Liver (tissue), 9 donors: Measurements from ENCODE around the gene BCKDK. TPM values are rescaled to one million over a fixed set of nuclear protein-coding genes. Genes with fewer than 3 reads are reported as not detected.
A peak's percentile ranks its signal among the peaks of the same experiment; 100 is the strongest.

Experiments
- DNase-seq: peaks from one replicate; pipeline ENCODE4 v3.0.0-alpha.2; 2017; ENCODE audit warnings: low spot score
- H3K27ac ChIP-seq, 2 donors: one replicate each; pipeline ENCODE4 v1.7.0; 2013; ENCODE audit warnings: inconsistent platforms in 2 of 2, low read length in 2 of 2, control low read depth in 1 of 2, low read depth in 1 of 2, mild to moderate bottlenecking in 1 of 2
- H3K27me3 ChIP-seq, 4 donors: one replicate each; pipeline versions ENCODE4 v1.6.1 to v1.7.0; 2013; ENCODE audit warnings: low read length in 3 of 4, inconsistent platforms in 1 of 4, mild to moderate bottlenecking in 1 of 4, moderate library complexity in 1 of 4; ENCODE audit not compliant: control insufficient read depth in 4 of 4, insufficient read depth in 4 of 4
- H3K36me3 ChIP-seq, 4 donors: one replicate each; pipeline versions ENCODE4 v1.6.1 to v1.7.0; 2013; ENCODE audit warnings: low read length in 3 of 4, mild to moderate bottlenecking in 3 of 4, low read depth in 1 of 4, moderate library complexity in 1 of 4; ENCODE audit not compliant: control insufficient read depth in 4 of 4, insufficient read depth in 3 of 4
- H3K4me1 ChIP-seq, 4 donors: one replicate each; pipeline versions ENCODE4 v1.6.1 to v1.7.0; 2013; ENCODE audit warnings: low read length in 3 of 4, mild to moderate bottlenecking in 3 of 4, moderate library complexity in 1 of 4; ENCODE audit not compliant: control insufficient read depth in 4 of 4, insufficient read depth in 4 of 4
- H3K4me3 ChIP-seq, 3 donors: one replicate each; pipeline versions ENCODE4 v1.6.1 to v1.7.0; 2013; ENCODE audit warnings: low read length in 3 of 3, control low read depth in 1 of 3, low read depth in 1 of 3, mild to moderate bottlenecking in 1 of 3
- H3K9ac ChIP-seq, 2 donors: one replicate each; pipeline ENCODE4 v1.7.0; 2013; ENCODE audit warnings: low read length in 2 of 2, mild to moderate bottlenecking in 2 of 2, moderate library complexity in 2 of 2, control low read depth in 1 of 2, low read depth in 1 of 2
- H3K9me3 ChIP-seq, 4 donors: one replicate each; pipeline versions ENCODE4 v1.6.1 to v1.7.0; 2013; ENCODE audit warnings: low read length in 3 of 4; ENCODE audit not compliant: control insufficient read depth in 4 of 4
- CTCF ChIP-seq: fragments of 150-350 bp; IDR thresholded peaks from 2 replicates; pipeline ENCODE4 v1.5.1; 2017; ENCODE audit warnings: improper control_type of control experiment, low read depth, low read length; ENCODE audit not compliant: missing input control
- EGR1 ChIP-seq, 2 donors: IDR thresholded peaks; 2 replicates each; pipeline ENCODE4 v1.6.1; 2016 to 2018; ENCODE audit warnings: antibody characterized with exemption in 2 of 2, low read depth in 2 of 2
- FOXA1 ChIP-seq: IDR thresholded peaks from 2 replicates; pipeline ENCODE4 v1.6.1; 2016; ENCODE audit warnings: antibody characterized with exemption
- FOXA2 ChIP-seq: IDR thresholded peaks from 2 replicates; pipeline ENCODE4 v1.6.1; 2016; ENCODE audit warnings: antibody characterized with exemption
- GABPA ChIP-seq, 2 donors: IDR thresholded peaks in 1 of 2; conservative IDR thresholded peaks in 1 of 2; 2 replicates each; pipeline ENCODE4 v1.6.1; 2016; ENCODE audit warnings: antibody characterized with exemption in 2 of 2, mild to moderate bottlenecking in 1 of 2, moderate library complexity in 1 of 2
- HNF4A ChIP-seq, 2 donors: conservative IDR thresholded peaks; 2 replicates each; pipeline ENCODE4 v1.6.1; 2016; ENCODE audit warnings: antibody characterized with exemption in 2 of 2, mild to moderate bottlenecking in 2 of 2
- HNF4G ChIP-seq: IDR thresholded peaks from 2 replicates; pipeline ENCODE4 v1.6.1; 2016; ENCODE audit warnings: antibody characterized with exemption
- JUND ChIP-seq, 2 donors: IDR thresholded peaks; 2 replicates each; pipeline ENCODE4 v1.6.1; 2016; ENCODE audit warnings: antibody characterized with exemption in 2 of 2
- MAX ChIP-seq: IDR thresholded peaks from 2 replicates; pipeline ENCODE4 v1.6.1; 2016; ENCODE audit warnings: antibody characterized with exemption
- NR2F2 ChIP-seq: IDR thresholded peaks from 2 replicates; pipeline ENCODE4 v1.6.1; 2016; ENCODE audit warnings: antibody characterized with exemption
- RAD21 ChIP-seq, 2 donors: IDR thresholded peaks; 2 replicates each; pipeline ENCODE4 v1.6.1; 2016; ENCODE audit warnings: antibody characterized with exemption in 2 of 2, mild to moderate bottlenecking in 2 of 2
- REST ChIP-seq: IDR thresholded peaks from 2 replicates; pipeline ENCODE4 v1.6.1; 2016; ENCODE audit warnings: antibody characterized with exemption, mild to moderate bottlenecking
- RXRA ChIP-seq, 2 donors: IDR thresholded peaks; 2 replicates each; pipeline ENCODE4 v1.6.1; 2017 to 2018; ENCODE audit warnings: antibody characterized with exemption in 2 of 2, mild to moderate bottlenecking in 1 of 2
- SP1 ChIP-seq: IDR thresholded peaks from 2 replicates; pipeline ENCODE4 v1.6.1; 2018; ENCODE audit warnings: antibody characterized with exemption, mild to moderate bottlenecking
- TAF1 ChIP-seq: conservative IDR thresholded peaks from 2 replicates; pipeline ENCODE4 v1.6.1; 2016; ENCODE audit warnings: antibody characterized with exemption, mild to moderate bottlenecking
- ZBTB33 ChIP-seq: IDR thresholded peaks from 2 replicates; pipeline ENCODE4 v1.6.1; 2016; ENCODE audit warnings: antibody characterized with exemption
- WGBS: extraction: QIAGEN DNeasy Blood & Tissue Kit; methylation state at CpG from one replicate; pipeline ENCODE4 v1.1.7; 2013; 5-methylcytosine and 5-hydroxymethylcytosine counted together
- polyA plus RNA-seq, 2 donors: library from polyadenylated mRNA; stranded (reverse) in 1 of 2; unstranded in 1 of 2; fragments of 200-250 nt in 1 of 2; fragments of >200 nt in 1 of 2; fragmentation: Nextera tagmentation in 1 of 2; extraction: Ambion mirVana in 1 of 2; gene quantifications; one replicate each; pipeline versions ENCODE4 v1.2.1 to v1.2.3, GENCODE V29; 2013 to 2015
- total RNA-seq, 2 donors: library from RNA; depleted of rRNA; stranded (reverse); fragments of >200 nt; gene quantifications; one replicate each; pipeline ENCODE4 v1.2.3, GENCODE V29; 2014
- TF ChIP-seq, protein P1 (sequence below): IDR thresholded peaks from 2 replicates; pipeline ENCODE4 v1.6.1; 2016; ENCODE audit warnings: antibody characterized with exemption
- donor health status: healthy.
- donor health status: healthy.
- donor health status: healthy.
- donor health status: healthy.
- donor health status: healthy.

The BCKDK gene
- total and polyA plus RNA-seq, 4 donors: 10.0 to 41.6 (median 34.9) TPM

- Histone ChIP-seq H3K4me3 (no peak overlapping the region), H3K27me3 (no peaks in the 10 kb centered on the region), H3K36me3 (peaks cover 8 to 40% (median 13%) of the 10 kb centered on the region in 4 donors), H3K9ac (no peak overlapping the region), H3K27ac (peak overlapping the region; percentile 40 to 70), H3K9me3 (no peaks in the 10 kb centered on the region), H3K4me1 (peaks cover 0 to 13% (median 3%) of the 10 kb centered on the region in 4 donors)
- no peak for DNase-seq
- WGBS: 78% methylated on average over 10 of the region's 10 CpGs
- TF ChIP-seq RXRA (IDR thresholded peaks at IDR 0.05): no peak
- TF ChIP-seq HNF4G: no peak
- no peak for TF ChIP-seq JUND (IDR thresholded peaks at IDR 0.05)
- no peak for TF ChIP-seq GABPA (IDR thresholded peaks at IDR 0.05 in 1 of 2, conservative IDR thresholded peaks at IDR 0.05 in 1 of 2)
- TF ChIP-seq RAD21 (IDR thresholded peaks at IDR 0.05): no peak
- no peak for TF ChIP-seq REST
- TF ChIP-seq TAF1: no peak
- TF ChIP-seq CTCF: no peak
- TF ChIP-seq EGR1 (IDR thresholded peaks at IDR 0.05; ENCODE audit: low read depth in 2 of 2): no peak
- no peak for TF ChIP-seq NR2F2
- no peak for TF ChIP-seq FOXA1
- no peak for TF ChIP-seq ZBTB33
- TF ChIP-seq HNF4A (conservative IDR thresholded peaks at IDR 0.05): no peak
Measured at GRCh38 chr16:31130336-31130891, 22.2 kb downstream of the BCKDK start.

DNA sequence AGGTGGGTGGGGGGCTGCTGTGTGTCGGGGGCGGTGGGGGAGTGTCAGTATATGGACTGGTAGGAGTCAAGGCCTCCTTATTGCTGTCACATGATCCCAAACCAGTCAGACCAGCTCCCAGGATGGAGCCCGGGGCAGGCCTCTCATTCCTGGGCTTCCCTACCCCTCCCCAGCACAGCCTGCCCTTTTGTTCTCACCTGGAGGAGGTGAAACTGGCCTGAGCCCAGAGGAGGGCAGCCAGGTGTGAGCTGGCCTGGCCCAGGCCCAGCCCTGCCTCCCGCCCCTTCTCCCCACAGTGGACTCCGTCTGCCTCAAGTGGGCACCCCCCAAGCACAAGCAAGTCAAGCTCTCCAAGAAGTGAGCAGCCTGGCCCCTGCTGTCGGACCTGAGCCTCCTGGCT, 22.7 kb downstream of the BCKDK start:
- no peak for DNase-seq
- Histone ChIP-seq H3K4me1 (peaks cover 0 to 16% (median 5%) of the 10 kb centered on the region in 4 donors), H3K9ac (no peak overlapping the region), H3K4me3 (no peak overlapping the region), H3K27me3 (no peaks in the 10 kb centered on the region), H3K27ac (peak overlapping the region; percentile 40 to 44), H3K9me3 (no peaks in the 10 kb centered on the region), H3K36me3 (peaks cover 8 to 40% (median 13%) of the 10 kb centered on the region in 4 donors)
- TF ChIP-seq ZBTB33 (no peak), HNF4A (conservative IDR thresholded peaks at IDR 0.05) (no peak), RAD21 (IDR thresholded peaks at IDR 0.05) (no peak), FOXA1 (no peak), CTCF (no peak), FOXA2 (no peak), NR2F2 (no peak), GABPA (IDR thresholded peaks at IDR 0.05 in 1 of 2, conservative IDR thresholded peaks at IDR 0.05 in 1 of 2) (no peak), HNF4G (no peak), EGR1 (IDR thresholded peaks at IDR 0.05; ENCODE audit: low read depth in 2 of 2) (no peak), JUND (IDR thresholded peaks at IDR 0.05) (no peak), RXRA (IDR thresholded peaks at IDR 0.05) (no peak), TAF1 (no peak), MAX (no peak), SP1 (no peak)
- TF ChIP-seq, protein P1, sequence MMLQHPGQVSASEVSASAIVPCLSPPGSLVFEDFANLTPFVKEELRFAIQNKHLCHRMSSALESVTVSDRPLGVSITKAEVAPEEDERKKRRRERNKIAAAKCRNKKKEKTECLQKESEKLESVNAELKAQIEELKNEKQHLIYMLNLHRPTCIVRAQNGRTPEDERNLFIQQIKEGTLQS: no peak
- WGBS: 77% methylated on average over 6 of the region's 6 CpGs
